ENCODE results near the gene SLC22A1. TPM values are rescaled to one million over a fixed set of nuclear protein-coding genes. Genes with fewer than 3 reads are reported as not detected.

Gene SLC22A1
- polyA plus RNA-seq, 1 of the 3 experiments (the other 2 are of a cell fraction) = 0.20 TPM

DNA sequence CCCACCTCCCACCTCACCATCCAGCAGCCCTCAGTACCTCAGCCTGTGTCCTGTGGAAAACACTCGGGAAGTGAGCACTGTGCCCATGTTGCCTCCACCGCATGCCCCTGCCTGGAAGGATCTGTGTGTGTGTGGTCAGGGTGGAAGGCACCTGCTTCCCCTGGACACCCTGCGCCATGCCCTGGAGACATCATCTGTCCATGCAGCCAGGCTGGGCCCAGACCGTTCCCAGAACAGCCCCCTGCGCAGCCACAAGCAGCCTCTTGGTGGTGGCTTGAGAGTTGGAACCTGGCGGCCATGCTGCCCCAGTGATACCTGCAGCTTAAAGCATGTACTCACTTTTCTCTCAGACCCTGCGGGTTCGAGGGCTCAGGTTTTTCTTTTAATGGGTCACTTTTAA lies 34.9 kb upstream of the SLC22A1 start:
- peaks cover 28 to 68% of the 10 kb centered on the region in 2 experiments for H3K36me3 ChIP-seq (replicated peaks in 1 of 2; ENCODE audit: control insufficient read depth in 1 of 2, insufficient read depth in 2 of 2, low read length in 1 of 2)
- no peaks in the 10 kb centered on the region for H3K9me3 ChIP-seq
- H2AFZ ChIP-seq (ENCODE audit: low read depth) = no peak overlapping the region
- no peaks in the 10 kb centered on the region; a peak in 1 of 4 replicates for H3K4me1 ChIP-seq (ENCODE audit: control insufficient read depth in 1 of 2, insufficient read depth in 2 of 2, low read depth in 1 of 2, low read length in 1 of 2)
- TF ChIP-seq, protein P1, sequence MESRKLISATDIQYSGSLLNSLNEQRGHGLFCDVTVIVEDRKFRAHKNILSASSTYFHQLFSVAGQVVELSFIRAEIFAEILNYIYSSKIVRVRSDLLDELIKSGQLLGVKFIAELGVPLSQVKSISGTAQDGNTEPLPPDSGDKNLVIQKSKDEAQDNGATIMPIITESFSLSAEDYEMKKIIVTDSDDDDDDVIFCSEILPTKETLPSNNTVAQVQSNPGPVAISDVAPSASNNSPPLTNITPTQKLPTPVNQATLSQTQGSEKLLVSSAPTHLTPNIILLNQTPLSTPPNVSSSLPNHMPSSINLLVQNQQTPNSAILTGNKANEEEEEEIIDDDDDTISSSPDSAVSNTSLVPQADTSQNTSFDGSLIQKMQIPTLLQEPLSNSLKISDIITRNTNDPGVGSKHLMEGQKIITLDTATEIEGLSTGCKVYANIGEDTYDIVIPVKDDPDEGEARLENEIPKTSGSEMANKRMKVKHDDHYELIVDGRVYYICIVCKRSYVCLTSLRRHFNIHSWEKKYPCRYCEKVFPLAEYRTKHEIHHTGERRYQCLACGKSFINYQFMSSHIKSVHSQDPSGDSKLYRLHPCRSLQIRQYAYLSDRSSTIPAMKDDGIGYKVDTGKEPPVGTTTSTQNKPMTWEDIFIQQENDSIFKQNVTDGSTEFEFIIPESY (IDR thresholded peaks at IDR 0.05; ENCODE audit: borderline replicate concordance, low read depth) = no peak
- TF ChIP-seq GATA2 (CRISPR knock-in tag; IDR thresholded peaks at IDR 0.05) (no peak), TCF12 (IDR thresholded peaks at IDR 0.05) (no peak), POLR2AphosphoS5 (IDR thresholded peaks at IDR 0.05; ENCODE audit: low read depth, low read length) (no peak), FOSL2 (IDR thresholded peaks at IDR 0.05; ENCODE audit: borderline replicate concordance, low read depth) (no peak)
- H3K9ac ChIP-seq = no peak overlapping the region
- no peak overlapping the region for H3K4me2 ChIP-seq
- no peaks in the 10 kb centered on the region for H3F3A ChIP-seq (replicated peaks; ENCODE audit: insufficient read depth)
- no peaks in the 10 kb centered on the region for H3K9me2 ChIP-seq
- CTCF ChIA-PET = interaction anchor here (3.3 kb wide), 1 partner anchor 10 kb away, joined by 23 read pairs; no protein-coding TSS in a partner anchor
- no peaks in the 10 kb centered on the region for H3K27me3 ChIP-seq (ENCODE audit: insufficient read depth)
- DNase-seq = no peak
- WGBS (ENCODE audit: low lambda C conversion rate) = 87% methylated on average over 7 of the region's 8 CpGs
- H4K20me1 ChIP-seq (ENCODE audit: insufficient read depth) = 0 out of 2 replicates have a peak, but pooled peaks cover 3% of the 10 kb centered on the region
- H3K79me2 ChIP-seq (ENCODE audit: insufficient read depth) = no peaks in the 10 kb centered on the region
- no peak overlapping the region for H3K4me3 ChIP-seq (ENCODE audit: low read depth in 2 of 2, low read length in 1 of 2)
- POLR2A ChIA-PET = no interaction called here
- no peak overlapping the region for H3K27ac ChIP-seq (ENCODE audit: low read depth in 2 of 2, low read length in 1 of 2)

DNA sequence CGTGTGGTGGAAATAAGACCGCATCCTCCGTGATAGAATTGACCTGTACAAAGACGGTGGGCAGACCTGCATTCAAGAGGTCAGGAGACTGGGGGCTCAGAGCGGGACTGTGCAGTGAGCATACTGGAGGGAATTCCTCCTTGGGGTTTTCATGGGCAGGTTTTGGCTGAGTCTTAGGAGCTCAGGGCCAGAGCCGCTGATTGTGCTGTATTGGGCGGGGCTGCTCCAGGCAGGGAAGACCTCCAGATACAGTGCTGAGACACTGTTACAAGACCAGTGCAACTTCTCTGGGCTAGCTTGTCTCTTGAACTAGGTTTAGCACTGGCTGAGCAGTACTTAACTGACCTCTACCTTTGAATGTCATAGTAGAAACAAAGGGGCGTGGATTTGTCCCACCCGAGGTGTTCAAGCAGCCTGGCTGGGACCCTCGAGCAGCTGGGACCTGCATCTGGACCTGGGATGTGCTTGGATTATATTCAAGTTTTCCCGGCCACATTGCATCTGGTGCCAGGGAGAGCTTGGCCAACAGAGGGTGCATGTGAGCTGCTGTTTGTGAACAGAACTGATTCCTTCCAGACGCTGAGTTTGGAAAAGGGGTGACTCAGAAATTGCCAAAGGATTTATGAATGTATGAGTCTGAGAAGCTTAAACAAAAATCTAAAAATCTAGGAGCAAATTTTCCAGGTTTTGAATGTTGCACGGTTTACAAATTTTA lies 33.4 kb upstream of the SLC22A1 start:
- no peaks in the 10 kb centered on the region for H3K27me3 ChIP-seq (ENCODE audit: insufficient read depth)
- peaks cover 28 to 80% of the 10 kb centered on the region in 2 experiments for H3K36me3 ChIP-seq (replicated peaks in 1 of 2; ENCODE audit: control insufficient read depth in 1 of 2, insufficient read depth in 2 of 2, low read length in 1 of 2)
- no peaks in the 10 kb centered on the region; a peak in 1 of 4 replicates for H3K4me1 ChIP-seq (ENCODE audit: control insufficient read depth in 1 of 2, insufficient read depth in 2 of 2, low read depth in 1 of 2, low read length in 1 of 2)
- no peak overlapping the region; a peak in 1 of 4 replicates for H3K4me3 ChIP-seq (ENCODE audit: low read depth in 2 of 2, low read length in 1 of 2)
- H2AFZ ChIP-seq (ENCODE audit: low read depth) = no peak overlapping the region
- ChIA-PET CTCF (interaction anchor here (0.7 to 3.3 kb wide), 21 partner anchors 9 to 1184 kb away, joined by 3 to 28 read pairs (median 4); no protein-coding TSS in a partner anchor), POLR2A (no interaction called here)
- H3K9me3 ChIP-seq = no peaks in the 10 kb centered on the region
- 0 out of 2 replicates have a peak, but pooled peaks cover 3% of the 10 kb centered on the region for H4K20me1 ChIP-seq (ENCODE audit: insufficient read depth)
- 57% methylated on average over 12 of the region's 13 CpGs for WGBS (ENCODE audit: low lambda C conversion rate)
- peak; percentile 75 for DNase-seq
- no peak overlapping the region for H3K4me2 ChIP-seq
- H3K79me2 ChIP-seq (ENCODE audit: insufficient read depth) = no peaks in the 10 kb centered on the region
- H3F3A ChIP-seq (replicated peaks; ENCODE audit: insufficient read depth) = no peaks in the 10 kb centered on the region
- no peak overlapping the region for H3K9ac ChIP-seq
- no peaks in the 10 kb centered on the region for H3K9me2 ChIP-seq
- H3K27ac ChIP-seq (ENCODE audit: low read depth in 2 of 2, low read length in 1 of 2) = no peak overlapping the region
- no peak for TF ChIP-seq FOXM1 (IDR thresholded peaks at IDR 0.05; ENCODE audit: low read depth)
- peak; percentile 74 for TF ChIP-seq SMC3 (IDR thresholded peaks at IDR 0.05; ENCODE audit: low read depth, low read length)
- TF ChIP-seq RFX5 (IDR thresholded peaks at IDR 0.05; ENCODE audit: low read length) = no peak
- no peak for TF ChIP-seq ELF1 (IDR thresholded peaks at IDR 0.05)
- TF ChIP-seq, protein P2, sequence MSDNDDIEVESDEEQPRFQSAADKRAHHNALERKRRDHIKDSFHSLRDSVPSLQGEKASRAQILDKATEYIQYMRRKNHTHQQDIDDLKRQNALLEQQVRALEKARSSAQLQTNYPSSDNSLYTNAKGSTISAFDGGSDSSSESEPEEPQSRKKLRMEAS (IDR thresholded peaks at IDR 0.05; ENCODE audit: low read depth) = peak; percentile 55
- TF ChIP-seq, protein P3, sequence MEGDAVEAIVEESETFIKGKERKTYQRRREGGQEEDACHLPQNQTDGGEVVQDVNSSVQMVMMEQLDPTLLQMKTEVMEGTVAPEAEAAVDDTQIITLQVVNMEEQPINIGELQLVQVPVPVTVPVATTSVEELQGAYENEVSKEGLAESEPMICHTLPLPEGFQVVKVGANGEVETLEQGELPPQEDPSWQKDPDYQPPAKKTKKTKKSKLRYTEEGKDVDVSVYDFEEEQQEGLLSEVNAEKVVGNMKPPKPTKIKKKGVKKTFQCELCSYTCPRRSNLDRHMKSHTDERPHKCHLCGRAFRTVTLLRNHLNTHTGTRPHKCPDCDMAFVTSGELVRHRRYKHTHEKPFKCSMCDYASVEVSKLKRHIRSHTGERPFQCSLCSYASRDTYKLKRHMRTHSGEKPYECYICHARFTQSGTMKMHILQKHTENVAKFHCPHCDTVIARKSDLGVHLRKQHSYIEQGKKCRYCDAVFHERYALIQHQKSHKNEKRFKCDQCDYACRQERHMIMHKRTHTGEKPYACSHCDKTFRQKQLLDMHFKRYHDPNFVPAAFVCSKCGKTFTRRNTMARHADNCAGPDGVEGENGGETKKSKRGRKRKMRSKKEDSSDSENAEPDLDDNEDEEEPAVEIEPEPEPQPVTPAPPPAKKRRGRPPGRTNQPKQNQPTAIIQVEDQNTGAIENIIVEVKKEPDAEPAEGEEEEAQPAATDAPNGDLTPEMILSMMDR (IDR thresholded peaks at IDR 0.05) = peak; percentile 87
- TF ChIP-seq NFIC (IDR thresholded peaks at IDR 0.05; ENCODE audit: borderline replicate concordance) = peak; percentile 45
- no peak for TF ChIP-seq EZH2phosphoT487 (IDR thresholded peaks at IDR 0.05; ENCODE audit: borderline replicate concordance, low read depth)
- TF ChIP-seq TCF12 (IDR thresholded peaks at IDR 0.05) = peak; percentile 71
- TF ChIP-seq, protein P4, sequence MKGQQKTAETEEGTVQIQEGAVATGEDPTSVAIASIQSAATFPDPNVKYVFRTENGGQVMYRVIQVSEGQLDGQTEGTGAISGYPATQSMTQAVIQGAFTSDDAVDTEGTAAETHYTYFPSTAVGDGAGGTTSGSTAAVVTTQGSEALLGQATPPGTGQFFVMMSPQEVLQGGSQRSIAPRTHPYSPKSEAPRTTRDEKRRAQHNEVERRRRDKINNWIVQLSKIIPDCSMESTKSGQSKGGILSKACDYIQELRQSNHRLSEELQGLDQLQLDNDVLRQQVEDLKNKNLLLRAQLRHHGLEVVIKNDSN (IDR thresholded peaks at IDR 0.05; ENCODE audit: borderline replicate concordance, low read depth) = no peak
- TF ChIP-seq, protein P5, sequence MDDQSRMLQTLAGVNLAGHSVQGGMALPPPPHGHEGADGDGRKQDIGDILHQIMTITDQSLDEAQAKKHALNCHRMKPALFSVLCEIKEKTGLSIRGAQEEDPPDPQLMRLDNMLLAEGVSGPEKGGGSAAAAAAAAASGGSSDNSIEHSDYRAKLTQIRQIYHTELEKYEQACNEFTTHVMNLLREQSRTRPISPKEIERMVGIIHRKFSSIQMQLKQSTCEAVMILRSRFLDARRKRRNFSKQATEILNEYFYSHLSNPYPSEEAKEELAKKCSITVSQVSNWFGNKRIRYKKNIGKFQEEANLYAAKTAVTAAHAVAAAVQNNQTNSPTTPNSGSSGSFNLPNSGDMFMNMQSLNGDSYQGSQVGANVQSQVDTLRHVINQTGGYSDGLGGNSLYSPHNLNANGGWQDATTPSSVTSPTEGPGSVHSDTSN (IDR thresholded peaks at IDR 0.05) = peak; percentile 18; the same call in 1 of the 2 replicates
- TF ChIP-seq, protein P6, sequence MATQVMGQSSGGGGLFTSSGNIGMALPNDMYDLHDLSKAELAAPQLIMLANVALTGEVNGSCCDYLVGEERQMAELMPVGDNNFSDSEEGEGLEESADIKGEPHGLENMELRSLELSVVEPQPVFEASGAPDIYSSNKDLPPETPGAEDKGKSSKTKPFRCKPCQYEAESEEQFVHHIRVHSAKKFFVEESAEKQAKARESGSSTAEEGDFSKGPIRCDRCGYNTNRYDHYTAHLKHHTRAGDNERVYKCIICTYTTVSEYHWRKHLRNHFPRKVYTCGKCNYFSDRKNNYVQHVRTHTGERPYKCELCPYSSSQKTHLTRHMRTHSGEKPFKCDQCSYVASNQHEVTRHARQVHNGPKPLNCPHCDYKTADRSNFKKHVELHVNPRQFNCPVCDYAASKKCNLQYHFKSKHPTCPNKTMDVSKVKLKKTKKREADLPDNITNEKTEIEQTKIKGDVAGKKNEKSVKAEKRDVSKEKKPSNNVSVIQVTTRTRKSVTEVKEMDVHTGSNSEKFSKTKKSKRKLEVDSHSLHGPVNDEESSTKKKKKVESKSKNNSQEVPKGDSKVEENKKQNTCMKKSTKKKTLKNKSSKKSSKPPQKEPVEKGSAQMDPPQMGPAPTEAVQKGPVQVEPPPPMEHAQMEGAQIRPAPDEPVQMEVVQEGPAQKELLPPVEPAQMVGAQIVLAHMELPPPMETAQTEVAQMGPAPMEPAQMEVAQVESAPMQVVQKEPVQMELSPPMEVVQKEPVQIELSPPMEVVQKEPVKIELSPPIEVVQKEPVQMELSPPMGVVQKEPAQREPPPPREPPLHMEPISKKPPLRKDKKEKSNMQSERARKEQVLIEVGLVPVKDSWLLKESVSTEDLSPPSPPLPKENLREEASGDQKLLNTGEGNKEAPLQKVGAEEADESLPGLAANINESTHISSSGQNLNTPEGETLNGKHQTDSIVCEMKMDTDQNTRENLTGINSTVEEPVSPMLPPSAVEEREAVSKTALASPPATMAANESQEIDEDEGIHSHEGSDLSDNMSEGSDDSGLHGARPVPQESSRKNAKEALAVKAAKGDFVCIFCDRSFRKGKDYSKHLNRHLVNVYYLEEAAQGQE (IDR thresholded peaks at IDR 0.05; ENCODE audit: low read depth, low read length) = no peak
- 0 out of 2 replicates have a peak, but pooled peaks have one; percentile 12 for TF ChIP-seq FOSL2 (IDR thresholded peaks at IDR 0.05; ENCODE audit: borderline replicate concordance, low read depth)
